ENCODE measurements around the gene MUC5AC.

DNA sequence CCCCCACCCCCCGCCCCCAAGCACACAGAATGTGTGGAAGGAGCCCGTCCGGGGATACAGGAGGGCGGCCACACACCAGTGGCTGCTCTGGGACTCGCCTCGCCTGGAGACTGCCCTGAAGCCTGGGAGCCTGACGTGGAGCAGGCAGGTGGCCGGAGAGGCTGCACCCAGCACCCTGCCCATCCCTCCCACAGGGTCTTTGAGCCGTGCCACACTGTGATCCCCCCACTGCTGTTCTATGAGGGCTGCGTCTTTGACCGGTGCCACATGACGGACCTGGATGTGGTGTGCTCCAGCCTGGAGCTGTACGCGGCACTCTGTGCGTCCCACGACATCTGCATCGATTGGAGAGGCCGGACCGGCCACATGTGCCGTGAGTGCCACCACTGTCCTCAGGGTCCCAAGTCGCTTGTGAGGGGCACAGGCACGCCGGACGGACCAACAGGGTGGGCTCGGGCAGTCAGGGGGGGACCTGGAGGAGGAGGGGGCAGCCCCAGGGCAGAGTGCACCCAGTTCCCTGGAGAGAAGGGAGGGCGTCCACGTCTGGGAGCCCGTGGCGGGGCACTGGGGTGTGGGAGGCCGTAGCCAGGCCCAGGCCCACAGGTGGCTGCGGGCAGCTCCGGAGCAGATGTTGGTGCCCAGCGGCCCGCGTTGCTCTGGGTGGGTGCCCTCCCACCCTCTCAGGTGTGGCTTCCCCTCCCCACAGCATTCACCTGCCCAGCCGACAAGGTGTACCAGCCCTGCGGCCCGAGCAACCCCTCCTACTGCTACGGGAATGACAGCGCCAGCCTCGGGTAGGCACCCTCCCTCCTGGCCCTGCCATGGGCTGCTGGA, 38.1 kb downstream of the MUC5AC start:
- TF ChIP-seq, protein P1, sequence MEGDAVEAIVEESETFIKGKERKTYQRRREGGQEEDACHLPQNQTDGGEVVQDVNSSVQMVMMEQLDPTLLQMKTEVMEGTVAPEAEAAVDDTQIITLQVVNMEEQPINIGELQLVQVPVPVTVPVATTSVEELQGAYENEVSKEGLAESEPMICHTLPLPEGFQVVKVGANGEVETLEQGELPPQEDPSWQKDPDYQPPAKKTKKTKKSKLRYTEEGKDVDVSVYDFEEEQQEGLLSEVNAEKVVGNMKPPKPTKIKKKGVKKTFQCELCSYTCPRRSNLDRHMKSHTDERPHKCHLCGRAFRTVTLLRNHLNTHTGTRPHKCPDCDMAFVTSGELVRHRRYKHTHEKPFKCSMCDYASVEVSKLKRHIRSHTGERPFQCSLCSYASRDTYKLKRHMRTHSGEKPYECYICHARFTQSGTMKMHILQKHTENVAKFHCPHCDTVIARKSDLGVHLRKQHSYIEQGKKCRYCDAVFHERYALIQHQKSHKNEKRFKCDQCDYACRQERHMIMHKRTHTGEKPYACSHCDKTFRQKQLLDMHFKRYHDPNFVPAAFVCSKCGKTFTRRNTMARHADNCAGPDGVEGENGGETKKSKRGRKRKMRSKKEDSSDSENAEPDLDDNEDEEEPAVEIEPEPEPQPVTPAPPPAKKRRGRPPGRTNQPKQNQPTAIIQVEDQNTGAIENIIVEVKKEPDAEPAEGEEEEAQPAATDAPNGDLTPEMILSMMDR (IDR thresholded peaks at IDR 0.05): no peak
- no peak for TF ChIP-seq ZFX (IDR thresholded peaks at IDR 0.05; ENCODE audit: borderline replicate concordance)
